ENCODE measurements around the gene HIVEP3.
"Not testable (repeated sequence)": the region's sequence is repeated elsewhere in the genome, so short reads cannot be mapped to it uniquely, and the experiment has no call there.

DNA sequence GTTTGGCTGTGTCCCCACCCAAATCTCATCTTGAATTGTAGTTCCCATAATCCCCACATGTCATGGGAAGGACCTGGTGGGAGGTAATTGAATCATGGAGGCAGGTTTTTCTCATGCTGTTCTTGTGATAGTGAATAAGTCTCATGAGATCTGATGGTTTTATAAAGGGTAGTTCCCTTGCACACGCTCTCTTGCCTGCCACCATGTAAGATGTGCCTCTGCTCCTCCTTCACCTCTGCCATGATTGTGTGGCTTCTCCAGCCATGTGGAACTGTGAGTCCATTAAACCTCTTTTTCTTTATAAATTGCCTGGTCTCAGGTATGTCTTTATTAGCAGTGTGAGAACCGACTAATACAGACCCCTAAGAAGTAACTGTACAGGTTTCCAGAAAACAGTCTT is 2.5 kb upstream of the HIVEP3 start:
- TF ChIP-seq, protein P1, sequence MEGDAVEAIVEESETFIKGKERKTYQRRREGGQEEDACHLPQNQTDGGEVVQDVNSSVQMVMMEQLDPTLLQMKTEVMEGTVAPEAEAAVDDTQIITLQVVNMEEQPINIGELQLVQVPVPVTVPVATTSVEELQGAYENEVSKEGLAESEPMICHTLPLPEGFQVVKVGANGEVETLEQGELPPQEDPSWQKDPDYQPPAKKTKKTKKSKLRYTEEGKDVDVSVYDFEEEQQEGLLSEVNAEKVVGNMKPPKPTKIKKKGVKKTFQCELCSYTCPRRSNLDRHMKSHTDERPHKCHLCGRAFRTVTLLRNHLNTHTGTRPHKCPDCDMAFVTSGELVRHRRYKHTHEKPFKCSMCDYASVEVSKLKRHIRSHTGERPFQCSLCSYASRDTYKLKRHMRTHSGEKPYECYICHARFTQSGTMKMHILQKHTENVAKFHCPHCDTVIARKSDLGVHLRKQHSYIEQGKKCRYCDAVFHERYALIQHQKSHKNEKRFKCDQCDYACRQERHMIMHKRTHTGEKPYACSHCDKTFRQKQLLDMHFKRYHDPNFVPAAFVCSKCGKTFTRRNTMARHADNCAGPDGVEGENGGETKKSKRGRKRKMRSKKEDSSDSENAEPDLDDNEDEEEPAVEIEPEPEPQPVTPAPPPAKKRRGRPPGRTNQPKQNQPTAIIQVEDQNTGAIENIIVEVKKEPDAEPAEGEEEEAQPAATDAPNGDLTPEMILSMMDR (conservative IDR thresholded peaks at IDR 0.05; ENCODE audit: low read length): not testable (repeated sequence)
- TF ChIP-seq EZH2phosphoT487 (IDR thresholded peaks at IDR 0.05; ENCODE audit: borderline replicate concordance): not testable (repeated sequence)

Data from Loucy (cell line).